OCI-LY1 (cell line): Measurements from ENCODE around the gene SLC22A23.

Experiments used
- H2AFZ ChIP-seq: fragments of 200-600 bp; sonication (generic), shearing (Covaris generic); 2 replicates; pipeline ENCODE4 v1.6.0; 2014; ENCODE audit warnings: antibody characterized with exemption, mild to moderate bottlenecking, low read length
- H3F3A ChIP-seq: fragments of 200-600 bp; sonication (generic), shearing (Covaris generic); 2 replicates; pipeline ENCODE4 v1.6.0; 2014; ENCODE audit warnings: mild to moderate bottlenecking, antibody characterized with exemption, low read length, moderate library complexity; ENCODE audit not compliant: insufficient read depth
- H3K27ac ChIP-seq: fragments of 200-600 bp; sonication (generic); 2 replicates; pipeline ENCODE4 v1.5.1; 2014; ENCODE audit warnings: low read length, mixed run types, mild to moderate bottlenecking, low read depth; ENCODE audit not compliant: poor library complexity, severe bottlenecking
- H3K27me3 ChIP-seq: fragments of 200-600 bp; sonication (generic); 2 replicates; pipeline ENCODE4 v1.6.0; 2014; ENCODE audit warnings: antibody characterized with exemption, mild to moderate bottlenecking, low read length, moderate library complexity; ENCODE audit not compliant: insufficient read depth
- H3K36me3 ChIP-seq: fragments of 200-600 bp; sonication (generic); 2 replicates; pipeline ENCODE4 v1.6.1; 2014; ENCODE audit warnings: mild to moderate bottlenecking, antibody characterized with exemption, low read length, moderate library complexity, mixed read lengths; ENCODE audit not compliant: insufficient read depth
- H3K4me1 ChIP-seq: fragments of 200-600 bp; sonication (generic); 2 replicates; pipeline ENCODE4 v1.5.1; 2014; ENCODE audit warnings: mild to moderate bottlenecking, low read length, moderate library complexity; ENCODE audit not compliant: insufficient read depth, severe bottlenecking
- H3K4me2 ChIP-seq: fragments of 200-600 bp; sonication (generic), shearing (Covaris generic); 2 replicates; pipeline ENCODE4 v1.6.1; 2014; ENCODE audit warnings: low read length
- H3K4me3 ChIP-seq: fragments of 200-600 bp; sonication (generic); 2 replicates; pipeline ENCODE4 v1.5.1; 2014; ENCODE audit warnings: low read length, low read depth, mild to moderate bottlenecking, mixed read lengths; ENCODE audit not compliant: poor library complexity, severe bottlenecking
- H3K79me2 ChIP-seq: fragments of 200-600 bp; shearing (Covaris generic); 2 replicates; pipeline ENCODE4 v1.6.1; 2016; ENCODE audit warnings: mixed run types, low read length, mixed read lengths; ENCODE audit not compliant: insufficient read depth
- H3K9ac ChIP-seq: fragments of 200-600 bp; sonication (generic), shearing (Covaris generic); 2 replicates; pipeline ENCODE4 v1.6.1; 2014; ENCODE audit warnings: mild to moderate bottlenecking, low read length, mixed read lengths
- H3K9me2 ChIP-seq: fragments of 200-600 bp; sonication (generic), shearing (Covaris generic); 2 replicates; pipeline ENCODE4 v1.6.1; 2014; ENCODE audit warnings: low read depth, mild to moderate bottlenecking, low read length, mixed read lengths
- H3K9me3 ChIP-seq: fragments of 200-600 bp; shearing (Covaris generic); 2 replicates; pipeline ENCODE4 v1.6.1; 2014; ENCODE audit warnings: low read length, mixed read lengths
- H4K20me1 ChIP-seq: fragments of 200-600 bp; sonication (generic), shearing (Covaris generic); 2 replicates; pipeline ENCODE4 v1.6.0; 2016; ENCODE audit warnings: mild to moderate bottlenecking, low read length; ENCODE audit not compliant: insufficient read depth
- CTCF ChIP-seq: fragments of 200-600 bp; sonication (generic), shearing (Covaris generic); IDR thresholded peaks from 2 replicates; pipeline ENCODE4 v1.5.1; 2017; ENCODE audit warnings: mild to moderate bottlenecking, antibody characterized with exemption, low read length, moderate library complexity, mixed read lengths
- EZH2 ChIP-seq: fragments of 200-600 bp; sonication (generic), shearing (Covaris generic); IDR thresholded peaks from 2 replicates; pipeline ENCODE4 v1.8.0; 2017; ENCODE audit warnings: borderline replicate concordance, mixed run types, mild to moderate bottlenecking, antibody characterized with exemption, low read length, moderate library complexity, mixed read lengths

Gene SLC22A23

GRCh38 chr6:3373597-3374203 is 83.2 kb downstream of the SLC22A23 start:
- H3K4me2 ChIP-seq = no peak overlapping the region
- H3K4me1 ChIP-seq = no peaks in the 10 kb centered on the region
- no peaks in the 10 kb centered on the region for H3K36me3 ChIP-seq
- H3K9ac ChIP-seq = no peak overlapping the region
- H3F3A ChIP-seq = no peaks in the 10 kb centered on the region
- no peaks in the 10 kb centered on the region for H3K9me2 ChIP-seq
- H4K20me1 ChIP-seq = no peaks in the 10 kb centered on the region
- TF ChIP-seq CTCF (no peak), EZH2 (no peak)
- no peak overlapping the region for H3K4me3 ChIP-seq
- H3K27me3 ChIP-seq = no peaks in the 10 kb centered on the region
- H3K9me3 ChIP-seq = no peaks in the 10 kb centered on the region
- no peak overlapping the region for H2AFZ ChIP-seq
- no peak overlapping the region for H3K27ac ChIP-seq
- no peaks in the 10 kb centered on the region for H3K79me2 ChIP-seq

GRCh38 chr6:3372912-3373554 is 83.8 kb downstream of the SLC22A23 start:
- Histone ChIP-seq H3K4me1 (no peaks in the 10 kb centered on the region), H3K27me3 (no peaks in the 10 kb centered on the region), H3K9me2 (no peaks in the 10 kb centered on the region), H2AFZ (no peak overlapping the region), H3K9ac (no peak overlapping the region), H4K20me1 (no peaks in the 10 kb centered on the region), H3K79me2 (no peaks in the 10 kb centered on the region), H3K4me2 (no peak overlapping the region), H3K27ac (no peak overlapping the region), H3K36me3 (no peaks in the 10 kb centered on the region), H3F3A (no peaks in the 10 kb centered on the region), H3K4me3 (no peak overlapping the region), H3K9me3 (no peaks in the 10 kb centered on the region)
- TF ChIP-seq CTCF (no peak), EZH2 (no peak)

- Histone ChIP-seq H3K27ac (no peak overlapping the region), H3K4me3 (no peak overlapping the region), H3K4me2 (no peak overlapping the region), H4K20me1 (no peaks in the 10 kb centered on the region), H3K4me1 (no peaks in the 10 kb centered on the region), H3K36me3 (no peaks in the 10 kb centered on the region), H3K27me3 (no peaks in the 10 kb centered on the region), H3K9me3 (no peaks in the 10 kb centered on the region), H3K9me2 (no peaks in the 10 kb centered on the region), H3F3A (no peaks in the 10 kb centered on the region), H3K79me2 (no peaks in the 10 kb centered on the region), H2AFZ (no peak overlapping the region), H3K9ac (no peak overlapping the region)
- TF ChIP-seq EZH2 (no peak), CTCF (peak; percentile 19; the same call in 1 of the 2 replicates)
These were observed 84.5 kb downstream of the SLC22A23 start for GRCh38 chr6:3372184-3372846.
